Esophagus muscularis mucosa (tissue), 4 donors: ENCODE data around the gene USP12. TPM values are rescaled to one million over a fixed set of nuclear protein-coding genes. Genes with fewer than 3 reads are reported as not detected.
"Not testable (repeated sequence)": the region's sequence is repeated elsewhere in the genome, so short reads cannot be mapped to it uniquely, and the experiment has no call there.

Source experiments
- DNase-seq: peaks from one replicate; pipeline ENCODE4 v3.0.0-alpha.2; 2017; ENCODE audit errors: extremely low spot score
- H3K27ac ChIP-seq, 4 donors: fragments of 200-600 bp; sonication (generic); replicated peaks in 1 of 4; 1 replicate in 3 of 4; 2 replicates in 1 of 4; pipeline ENCODE4 v1.5.1; 2016 to 2019; ENCODE audit warnings: mild to moderate bottlenecking in 1 of 4
- H3K27me3 ChIP-seq, 4 donors: fragments of 200-600 bp; sonication (generic); one replicate each; pipeline versions ENCODE4 v1.5.1 to v1.6.0; 2016 to 2019
- H3K36me3 ChIP-seq, 4 donors: fragments of 200-600 bp; sonication (generic); one replicate each; pipeline ENCODE4 v1.5.1; 2016 to 2019
- H3K4me1 ChIP-seq, 4 donors: fragments of 200-600 bp; sonication (generic); one replicate each; pipeline ENCODE4 v1.5.1; 2016 to 2019
- H3K4me3 ChIP-seq, 4 donors: fragments of 200-600 bp; sonication (generic); 1 replicate in 2 of 4; 2 replicates in 2 of 4; pipeline ENCODE4 v1.5.1; 2016 to 2019; ENCODE audit warnings: mild to moderate bottlenecking in 4 of 4, moderate library complexity in 1 of 4
- H3K9me3 ChIP-seq, 4 donors: fragments of 200-600 bp; sonication (generic); 1 replicate in 3 of 4; 2 replicates in 1 of 4; pipeline ENCODE4 v1.5.1; 2016 to 2019
- EP300 ChIP-seq: sonication (generic); formaldehyde crosslinking; IDR thresholded peaks from one replicate; pipeline ENCODE4 v1.6.1; 2017; ENCODE audit warnings: antibody characterized with exemption
- POLR2A ChIP-seq: fragments of 450-650 bp; IDR thresholded peaks from one replicate; pipeline ENCODE4 v1.6.1; 2017; ENCODE audit warnings: antibody characterized with exemption, moderate library complexity, mild to moderate bottlenecking, low read depth
- POLR2AphosphoS5 ChIP-seq, 2 donors: sonication (generic); formaldehyde crosslinking; IDR thresholded peaks; one replicate each; pipeline ENCODE4 v1.6.1; 2017; ENCODE audit warnings: antibody characterized with exemption in 2 of 2
- WGBS: methylation state at CpG from one replicate; pipeline ENCODE4 v1.1.5; 2018; 5-methylcytosine and 5-hydroxymethylcytosine counted together
- intact Hi-C: fragments of 100-400 bp; cut with DNase I; formaldehyde crosslinking; loops from one replicate; pipeline ENCODE4 v1.15.1; 2023
- total RNA-seq, 4 donors: library from RNA; depleted of rRNA; stranded (reverse); fragments of >200 nt; gene quantifications; one replicate each; pipeline versions ENCODE4 v1.1.0 to v1.2.1, GENCODE V29; 2016
- TF ChIP-seq, protein P1 (sequence below), 3 experiments: fragments of 200-600 bp in 2 of 3; fragments of 450-650 bp in 1 of 3; sonication (generic) in 2 of 3; IDR thresholded peaks; one replicate each; pipeline ENCODE4 v1.5.1; 2017 to 2019; ENCODE audit warnings: antibody characterized with exemption in 3 of 3, mild to moderate bottlenecking in 2 of 3, moderate library complexity in 1 of 3

Gene USP12
- total RNA-seq, 4 donors from 2014 or later = 55.6 to 107 (median 87.3) TPM

DNA sequence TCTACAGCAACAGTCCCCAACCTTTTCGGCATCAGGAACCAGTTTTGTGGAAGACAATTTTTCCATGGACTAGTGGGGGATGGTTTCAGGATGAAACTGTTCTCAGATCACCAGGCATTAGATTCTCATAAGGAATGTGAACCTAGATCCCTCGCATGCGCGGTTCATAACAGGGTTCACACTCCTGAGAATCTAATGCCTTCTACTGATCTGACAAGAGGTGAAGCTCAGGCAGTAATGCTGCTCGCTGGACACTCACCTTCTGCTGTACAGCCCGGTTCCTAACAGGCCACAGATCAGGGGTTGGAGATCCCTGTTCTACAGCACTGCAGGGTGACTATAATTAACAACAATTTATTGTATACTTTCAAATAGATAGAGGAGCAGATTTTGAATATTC, 21.9 kb downstream of the USP12 start:
- TF ChIP-seq, protein P1, sequence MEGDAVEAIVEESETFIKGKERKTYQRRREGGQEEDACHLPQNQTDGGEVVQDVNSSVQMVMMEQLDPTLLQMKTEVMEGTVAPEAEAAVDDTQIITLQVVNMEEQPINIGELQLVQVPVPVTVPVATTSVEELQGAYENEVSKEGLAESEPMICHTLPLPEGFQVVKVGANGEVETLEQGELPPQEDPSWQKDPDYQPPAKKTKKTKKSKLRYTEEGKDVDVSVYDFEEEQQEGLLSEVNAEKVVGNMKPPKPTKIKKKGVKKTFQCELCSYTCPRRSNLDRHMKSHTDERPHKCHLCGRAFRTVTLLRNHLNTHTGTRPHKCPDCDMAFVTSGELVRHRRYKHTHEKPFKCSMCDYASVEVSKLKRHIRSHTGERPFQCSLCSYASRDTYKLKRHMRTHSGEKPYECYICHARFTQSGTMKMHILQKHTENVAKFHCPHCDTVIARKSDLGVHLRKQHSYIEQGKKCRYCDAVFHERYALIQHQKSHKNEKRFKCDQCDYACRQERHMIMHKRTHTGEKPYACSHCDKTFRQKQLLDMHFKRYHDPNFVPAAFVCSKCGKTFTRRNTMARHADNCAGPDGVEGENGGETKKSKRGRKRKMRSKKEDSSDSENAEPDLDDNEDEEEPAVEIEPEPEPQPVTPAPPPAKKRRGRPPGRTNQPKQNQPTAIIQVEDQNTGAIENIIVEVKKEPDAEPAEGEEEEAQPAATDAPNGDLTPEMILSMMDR (IDR thresholded peaks at IDR 0.05) = no peak
- TF ChIP-seq POLR2A = no peak
- no peak for TF ChIP-seq POLR2AphosphoS5 (IDR thresholded peaks at IDR 0.05)
- TF ChIP-seq EP300 = no peak
- no peaks in the 10 kb centered on the region for H3K36me3 ChIP-seq
- H3K27ac ChIP-seq = no peak overlapping the region
- no peak for DNase-seq
- H3K4me3 ChIP-seq = no peak overlapping the region
- intact Hi-C loops = no loop called here
- peaks cover 7 to 93% (median 76%) of the 10 kb centered on the region in 4 donors for H3K4me1 ChIP-seq
- no peaks in the 10 kb centered on the region for H3K27me3 ChIP-seq
- 84% methylated on average over 6 of the region's 6 CpGs for WGBS
- H3K9me3 ChIP-seq = no peaks in the 10 kb centered on the region

DNA sequence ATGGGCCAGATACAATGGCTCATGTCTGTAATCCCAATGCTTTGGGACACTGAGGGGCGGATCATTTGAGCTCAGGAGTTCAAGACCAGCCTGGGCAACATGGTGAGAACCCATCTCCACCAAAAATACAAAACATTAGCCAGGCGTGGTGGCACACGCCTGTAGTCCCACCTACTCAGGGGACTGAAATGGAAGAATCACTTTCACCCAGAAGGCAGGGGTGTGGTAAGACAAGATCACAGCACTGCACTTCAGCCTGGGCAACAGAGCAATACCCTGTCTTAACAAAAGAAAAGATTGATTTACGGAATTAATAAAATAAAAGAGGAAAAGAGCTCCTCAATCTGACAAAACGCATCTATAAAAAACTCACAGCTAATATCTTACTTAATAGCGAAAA, 22.7 kb downstream of the USP12 start:
- intact Hi-C loops = no loop called here
- Histone ChIP-seq H3K9me3 (peaks cover 0 to under 1% (median 0%) of the 10 kb centered on the region in 4 donors), H3K4me3 (no peak overlapping the region), H3K27ac (no peak overlapping the region), H3K4me1 (peaks cover 7 to 87% (median 71%) of the 10 kb centered on the region in 4 donors), H3K36me3 (no peaks in the 10 kb centered on the region), H3K27me3 (no peaks in the 10 kb centered on the region)
- whole genome bisulfite sequencing = 97% methylated on average over 6 of the region's 6 CpGs
- no peak for TF ChIP-seq POLR2AphosphoS5 (IDR thresholded peaks at IDR 0.05)
- TF ChIP-seq, protein P1 (IDR thresholded peaks at IDR 0.05) = no peak
- TF ChIP-seq POLR2A = no peak
- TF ChIP-seq EP300 = no peak
- no peak for DNase-seq

DNA sequence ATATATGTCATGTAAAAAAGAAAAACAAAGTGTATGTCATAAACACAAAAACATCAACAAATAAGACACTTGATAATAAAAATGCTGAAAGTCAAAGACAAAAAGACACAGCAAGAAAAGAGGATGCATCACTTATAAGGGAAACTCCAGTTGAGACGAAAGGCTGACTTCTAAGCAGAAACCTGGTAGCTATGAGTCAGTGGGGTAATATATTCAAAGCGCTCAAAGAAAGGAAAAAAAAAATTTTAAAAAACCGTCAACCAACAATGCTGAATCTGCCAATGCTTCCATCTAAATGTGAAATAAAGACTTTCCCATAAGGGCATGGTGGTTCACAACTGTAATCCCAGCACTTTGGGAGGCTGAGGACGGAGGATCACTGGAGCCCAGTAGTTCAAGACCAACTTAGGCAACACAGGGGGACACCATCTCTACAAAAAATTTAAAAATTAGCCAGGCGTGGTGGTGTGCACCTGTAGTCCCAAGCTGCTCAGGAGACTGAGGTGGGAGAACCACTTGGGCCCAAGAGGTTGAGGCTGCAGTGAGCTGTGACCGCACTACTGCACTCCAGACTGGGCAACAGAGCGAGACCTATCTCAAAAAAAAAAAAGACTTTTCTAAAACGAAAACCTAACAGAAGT, 24.0 kb downstream of the USP12 start:
- Histone ChIP-seq H3K9me3 (peaks cover 0 to 8% (median 0%) of the 10 kb centered on the region in 4 donors), H3K27me3 (no peaks in the 10 kb centered on the region), H3K27ac (no peak overlapping the region), H3K4me3 (no peak overlapping the region), H3K36me3 (no peaks in the 10 kb centered on the region), H3K4me1 (peaks cover 7 to 76% (median 62%) of the 10 kb centered on the region in 4 donors)
- no peak for DNase-seq
- intact Hi-C loops = no loop called here
- 87% methylated on average over 8 of the region's 8 CpGs for WGBS
- TF ChIP-seq POLR2A (no peak), EP300 (no peak), POLR2AphosphoS5 (IDR thresholded peaks at IDR 0.05) (no peak)
- TF ChIP-seq, protein P1 (IDR thresholded peaks at IDR 0.05) = no peak

DNA sequence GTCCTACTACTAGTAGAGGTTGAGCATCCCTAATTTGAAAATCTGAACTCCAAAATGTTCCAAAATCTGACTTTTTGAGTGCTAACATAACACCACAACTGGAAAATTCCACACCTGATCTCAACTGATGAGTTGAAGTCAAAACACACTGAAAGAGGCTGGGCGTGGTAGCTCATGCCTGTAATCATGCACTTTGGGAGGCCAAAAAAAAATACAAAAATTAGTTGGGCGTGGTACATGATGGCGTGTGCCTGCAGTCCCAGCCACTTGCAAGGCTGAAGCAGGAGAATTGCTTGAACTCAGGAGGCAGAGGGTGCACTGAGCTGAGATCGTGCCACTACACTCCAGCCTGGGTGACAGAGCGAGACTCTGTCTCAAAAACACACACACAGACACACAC, 29.9 kb downstream of the USP12 start:
- peaks cover 10 to 54% (median 48%) of the 10 kb centered on the region in 4 donors for H3K4me1 ChIP-seq
- H3K27ac ChIP-seq = no peak overlapping the region
- 92% methylated on average over 5 of the region's 5 CpGs for WGBS
- H3K9me3 ChIP-seq = peaks cover 0 to 8% (median 0%) of the 10 kb centered on the region in 4 donors
- intact Hi-C loops = no loop called here
- no peaks in the 10 kb centered on the region for H3K36me3 ChIP-seq
- DNase-seq = no peak
- no peak overlapping the region for H3K4me3 ChIP-seq
- H3K27me3 ChIP-seq = no peaks in the 10 kb centered on the region
- TF ChIP-seq POLR2A = no peak
- TF ChIP-seq POLR2AphosphoS5 (IDR thresholded peaks at IDR 0.05) = no peak
- TF ChIP-seq EP300 = no peak
- TF ChIP-seq, protein P1 (IDR thresholded peaks at IDR 0.05) = no peak

DNA sequence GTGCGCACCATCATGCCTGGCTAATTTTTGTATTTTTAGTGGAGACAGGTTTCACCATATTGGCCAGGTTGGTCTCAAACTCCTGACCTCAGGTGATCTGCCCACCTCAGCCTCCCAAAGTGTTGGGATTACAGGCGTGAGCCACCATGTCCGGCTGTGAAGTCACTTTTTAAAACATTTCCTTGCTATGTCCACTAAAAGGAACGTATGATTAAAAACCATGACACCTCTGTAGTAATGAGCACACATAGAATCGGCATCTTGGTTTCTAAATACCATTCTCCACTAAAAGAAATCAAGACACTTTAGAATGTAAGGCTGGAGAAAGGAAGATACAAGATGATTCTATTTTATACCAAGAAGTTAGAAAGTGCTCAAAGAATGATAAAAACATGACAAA, 30.5 kb downstream of the USP12 start:
- intact Hi-C loops, H3K36me3 ChIP-seq, DNase-seq, H3K27ac ChIP-seq, H3K27me3 ChIP-seq, H3K4me3 ChIP-seq, H3K9me3 ChIP-seq: not testable (repeated sequence)
- WGBS = 94% methylated on average over 5 of the region's 5 CpGs
- H3K4me1 ChIP-seq = peaks cover 8 to 56% (median 48%) of the 10 kb centered on the region in 4 donors
